Fibroblast of villous mesenchyme (primary cell): ENCODE data around the gene NTRK3. TPM values are rescaled to one million over a fixed set of nuclear protein-coding genes. Genes with fewer than 3 reads are reported as not detected.

Experiments
- DNase-seq: peaks from one replicate; pipeline ENCODE4 v3.0.0-alpha.2; 2010; ENCODE audit warnings: low read depth
- H3K4me3 ChIP-seq: 2 replicates; pipeline ENCODE4 v1.5.1; 2011; ENCODE audit warnings: low read depth, mild to moderate bottlenecking, low read length
- CTCF ChIP-seq: IDR thresholded peaks from 2 replicates; pipeline ENCODE4 v1.5.1; 2012; ENCODE audit warnings: low read depth, mild to moderate bottlenecking, low read length; ENCODE audit not compliant: insufficient read depth
- total RNA-seq: library from RNA; depleted of rRNA; stranded (reverse); fragments of >200 nt; gene quantifications from 2 replicates; pipeline ENCODE4 v1.2.3, GENCODE V29; 2012

The NTRK3 gene
- total RNA-seq, 1 donor, result not detected

GRCh38 chr15:88191812-88192165 is 64.8 kb downstream of the NTRK3 start:
- no peak for TF ChIP-seq CTCF
- no peak for DNase-seq

GRCh38 chr15:88190232-88190631 is 66.3 kb downstream of the NTRK3 start:
- TF ChIP-seq CTCF, result no peak

More at GRCh38 chr15:88191812-88192165, 64.8 kb downstream of the NTRK3 start:
- H3K4me3 ChIP-seq, result no peak overlapping the region

GRCh38 chr15:88188300-88188699 is 68.2 kb downstream of the NTRK3 start:
- H3K4me3 ChIP-seq, result no peak overlapping the region
- no peak for TF ChIP-seq CTCF
- no peak for DNase-seq

More at GRCh38 chr15:88190232-88190631, 66.3 kb downstream of the NTRK3 start:
- DNase-seq, result no peak
- no peak overlapping the region for H3K4me3 ChIP-seq

GRCh38 chr15:88187195-88187594 is 69.3 kb downstream of the NTRK3 start:
- TF ChIP-seq CTCF, result no peak
- H3K4me3 ChIP-seq, result no peak overlapping the region
- DNase-seq, result no peak

- H3K4me3 ChIP-seq, result no peak overlapping the region
- no peak for DNase-seq
- no peak for TF ChIP-seq CTCF
These were observed 71.0 kb downstream of the NTRK3 start for GRCh38 chr15:88185584-88185983.

- no peak overlapping the region for H3K4me3 ChIP-seq
- DNase-seq, result no peak
- TF ChIP-seq CTCF, result no peak
These were observed 74.9 kb downstream of the NTRK3 start for GRCh38 chr15:88181613-88182012.

GRCh38 chr15:88179562-88179961 is 77.0 kb downstream of the NTRK3 start:
- no peak for DNase-seq
- no peak overlapping the region for H3K4me3 ChIP-seq
- no peak for TF ChIP-seq CTCF
